GM12874 (cell line): ENCODE data around the gene PAFAH2.
A peak's percentile ranks its signal among the peaks of the same experiment; 100 is the strongest.

Experiments
- CTCF ChIP-seq: IDR thresholded peaks from 2 replicates; pipeline ENCODE4 v1.5.1; 2011; ENCODE audit warnings: low read depth, mild to moderate bottlenecking, control low read depth, low read length, moderate library complexity; ENCODE audit not compliant: insufficient read depth

PAFAH2 gene

DNA sequence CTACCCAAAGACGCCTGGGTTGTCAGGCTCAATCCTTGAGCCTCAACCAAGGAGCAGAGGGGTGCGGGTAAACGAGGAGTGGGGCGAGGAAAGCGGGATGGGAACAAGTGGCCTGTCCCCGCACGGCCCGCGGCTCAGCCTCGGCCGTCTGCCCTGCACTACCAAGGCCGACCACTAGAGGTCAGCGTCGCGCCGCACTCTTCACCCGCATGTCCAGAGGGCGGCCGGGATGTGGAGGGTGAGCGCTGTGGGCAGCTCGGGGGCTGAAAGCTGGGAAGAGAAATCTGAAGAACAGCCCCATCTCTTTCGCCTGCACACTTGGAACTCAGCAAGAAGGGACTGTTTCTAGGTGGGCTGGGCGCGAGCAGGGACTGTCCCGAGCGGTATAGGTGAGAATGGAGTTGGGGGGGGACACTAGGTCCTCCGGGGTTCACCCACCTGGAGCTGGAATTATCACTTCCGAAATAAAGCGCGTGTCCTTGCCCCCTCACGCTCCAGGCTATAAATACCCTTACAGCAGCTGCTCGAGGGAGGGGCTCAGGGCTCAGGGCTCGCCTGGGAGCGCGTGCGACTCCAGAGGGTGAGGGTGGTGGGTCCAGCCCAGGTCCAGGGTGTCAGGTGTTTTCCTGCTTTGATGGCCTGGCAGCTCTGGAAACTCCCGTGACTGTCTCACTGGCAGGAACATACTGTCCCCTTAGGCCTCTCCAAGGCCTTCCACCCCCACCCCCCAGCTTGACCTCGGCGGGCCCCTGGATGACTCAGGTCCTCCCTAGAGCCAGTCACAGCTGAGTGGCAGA lies 38.3 kb upstream of the PAFAH2 start:
- TF ChIP-seq CTCF = peak; percentile 99

- TF ChIP-seq CTCF = no peak
Observed at GRCh38 chr1:26035203-26035958, 37.5 kb upstream of the PAFAH2 start.

DNA sequence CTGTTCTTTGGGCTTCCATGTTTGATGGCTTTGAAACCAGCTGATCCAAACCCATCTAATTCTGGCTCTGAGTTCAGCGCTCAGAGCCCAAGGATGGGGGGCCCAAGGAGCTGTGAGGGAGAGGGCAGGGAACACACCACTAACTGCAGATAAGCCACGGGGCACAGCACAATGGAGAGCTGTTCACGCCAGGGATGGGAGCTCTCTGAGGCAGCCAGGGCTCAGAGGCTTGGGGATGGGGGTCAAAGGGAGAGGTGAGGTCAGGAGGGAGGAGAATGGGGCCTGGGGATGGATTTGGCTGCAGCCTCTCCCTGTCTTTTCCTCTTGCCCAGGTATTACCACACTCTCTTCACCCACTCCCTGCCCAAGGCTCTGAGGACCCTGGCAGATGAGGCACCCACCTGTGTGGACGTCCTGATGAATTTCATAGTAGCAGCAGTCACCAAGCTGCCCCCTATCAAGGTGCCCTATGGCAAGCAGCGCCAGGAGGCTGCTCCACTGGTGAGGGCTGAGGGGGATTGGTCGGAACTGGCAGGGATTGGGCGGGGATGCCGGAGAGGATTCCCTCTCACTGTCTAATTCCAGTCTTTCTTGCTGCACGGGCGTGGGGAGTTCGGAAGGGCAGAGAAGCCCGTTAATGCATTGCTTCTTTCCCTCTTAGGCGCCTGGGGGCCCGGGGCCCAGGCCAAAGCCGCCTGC lies 36.8 kb upstream of the PAFAH2 start:
- no peak for TF ChIP-seq CTCF

GRCh38 chr1:26032656-26033357 lies 34.9 kb upstream of the PAFAH2 start:
- no peak for TF ChIP-seq CTCF

DNA sequence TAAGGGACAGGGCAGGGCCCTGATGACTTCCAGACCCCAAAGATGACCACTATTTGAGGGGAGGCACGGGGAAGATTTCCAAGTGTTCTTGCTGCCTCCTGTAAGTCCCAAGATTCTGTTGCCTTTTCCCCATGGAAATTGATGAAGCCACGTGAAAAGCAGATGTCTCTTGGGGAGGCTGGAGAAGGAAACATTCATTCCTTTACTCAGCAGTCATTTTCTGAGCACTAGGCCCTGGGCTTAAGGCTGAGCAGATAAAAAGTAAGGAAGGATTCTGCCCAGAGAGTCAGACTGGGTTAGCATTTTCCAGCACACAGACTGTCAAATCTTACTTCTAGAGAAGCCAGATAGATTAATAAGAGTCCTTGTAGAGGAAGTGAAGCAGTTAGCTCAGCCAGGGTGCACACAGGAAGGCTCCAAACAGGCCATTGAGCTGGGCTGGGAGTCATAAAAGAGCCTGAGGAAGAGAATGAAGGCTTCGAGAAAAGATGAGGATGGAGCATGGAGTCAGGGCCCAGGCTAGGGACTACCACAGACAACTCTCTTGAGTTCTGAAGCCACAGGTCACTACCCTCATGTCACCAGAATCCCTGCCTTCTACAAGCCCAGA lies 33.9 kb upstream of the PAFAH2 start:
- TF ChIP-seq CTCF = no peak

GRCh38 chr1:26031196-26031595 lies 33.3 kb upstream of the PAFAH2 start:
- no peak for TF ChIP-seq CTCF
